Heart left ventricle (tissue), 16 donors: ENCODE data around the gene HSD3B7. TPM values are rescaled to one million over a fixed set of nuclear protein-coding genes. Genes with fewer than 3 reads are reported as not detected.

Source experiments
- ATAC-seq, 4 donors: fragments of 200-7000 bp; cut with Tn5 transposase; one replicate each; pipeline ENCODE4 v1.9.1; 2020 to 2022; ENCODE audit warnings: moderate library complexity in 4 of 4, mild to moderate bottlenecking in 3 of 4, moderate number of reproducible peaks in 1 of 4
- DNase-seq, 5 donors: peaks; one replicate each; pipeline ENCODE4 v3.0.0-alpha.2; 2020
- H3K27ac ChIP-seq, 12 donors: fragments of 200-600 bp; sonication (generic) in 4 of 12; one replicate each; pipeline versions ENCODE4 v1.5.0 to v1.8.0; 2016 to 2022; ENCODE audit warnings: mild to moderate bottlenecking in 2 of 12
- H3K27me3 ChIP-seq, 9 donors: fragments of 200-600 bp; sonication (generic) in 2 of 9; one replicate each; pipeline versions ENCODE4 v1.5.1 to v1.8.0; 2016 to 2022; ENCODE audit warnings: mild to moderate bottlenecking in 3 of 9
- H3K36me3 ChIP-seq, 9 donors: fragments of 200-600 bp; sonication (generic) in 2 of 9; one replicate each; pipeline versions ENCODE4 v1.5.0 to v1.8.0; 2018 to 2022; ENCODE audit warnings: mild to moderate bottlenecking in 2 of 9
- H3K4me1 ChIP-seq, 12 donors: fragments of 200-600 bp; sonication (generic) in 4 of 12; one replicate each; pipeline versions ENCODE4 v1.5.0 to v1.8.0; 2016 to 2022; ENCODE audit warnings: mild to moderate bottlenecking in 3 of 12
- H3K4me3 ChIP-seq, 12 donors: fragments of 200-600 bp; sonication (generic) in 4 of 12; one replicate each; pipeline versions ENCODE4 v1.5.0 to v1.8.0; 2017 to 2022; ENCODE audit warnings: mild to moderate bottlenecking in 9 of 12, moderate library complexity in 4 of 12
- H3K9me3 ChIP-seq, 12 donors: fragments of 200-600 bp; sonication (generic) in 4 of 12; one replicate each; pipeline versions ENCODE4 v1.5.0 to v1.8.0; 2016 to 2022; ENCODE audit warnings: mild to moderate bottlenecking in 1 of 12
- CTCF ChIP-seq, 12 donors: fragments of 200-600 bp; sonication (generic) in 4 of 12; IDR thresholded peaks; one replicate each; pipeline versions ENCODE4 v1.5.0 to v1.8.0; 2018 to 2022; ENCODE audit warnings: antibody characterized with exemption in 12 of 12, mild to moderate bottlenecking in 5 of 12
- POLR2A ChIP-seq, 2 donors: fragments of 450-650 bp; IDR thresholded peaks; one replicate each; pipeline ENCODE4 v1.6.1; 2017; ENCODE audit warnings: antibody characterized with exemption in 2 of 2, mild to moderate bottlenecking in 2 of 2, moderate library complexity in 2 of 2
- WGBS, 4 donors: extraction: QIAGEN DNeasy Blood & Tissue Kit in 2 of 4; methylation state at CpG; one replicate each; pipeline versions ENCODE4 v1.1.5 to v1.1.7; 2013 to 2018; 5-methylcytosine and 5-hydroxymethylcytosine counted together
- intact Hi-C, 10 donors: fragments of 100-400 bp; cut with DNase I; formaldehyde crosslinking; loops; one replicate each; pipeline versions ENCODE4 v1.11.1 to v1.14.2; 2022
- polyA plus RNA-seq, 2 donors: library from polyadenylated mRNA; stranded (reverse); fragments of 200-250 nt; gene quantifications; one replicate each; pipeline ENCODE4 v1.2.3, GENCODE V29; 2013
- total RNA-seq, 9 donors: library from RNA; depleted of rRNA in 2 of 9; stranded (reverse); fragments of >200 nt in 2 of 9; fragmentation: NEBNext Ultra II Directional in 3 of 9; extraction: Animal tissue kit (Norgen Biotek cat#: 25700) in 3 of 9; gene quantifications; one replicate each; pipeline versions ENCODE4 v1.1.0 to v1.2.4, GENCODE V29; 2016 to 2023
- donor health status: ischemic (EF 13 %, LVEDD 7.1; RV severe dilation, severe dysfunction).
- donor health status: healthy with polysubstance abuse.
- donor health status: DM: no; HTN: yes; CAD: no.
- donor health status: DM: no; HTN: no; CAD: no.
- donor health status: ischemic (EF 25% LVEDD 6.9; RV normal size, moderate dysfunction).
- donor health status: ischemic (EF 25% LVEDD 5.7; RV mildly dilated, moderate dysfunction).
- donor health status: healthy.
- donor health status: DM: yes; HTN: yes; CAD: no.
- donor health status: ischemic (EF 35%, LVEDD 5.7; RV mildly dilated, moderate dysfunction).
- donor health status: nonischemic (EF 11% LVEDD 7.7; RV severe dilation, severe dysfunction).
- donor health status: DM: yes; HTN: yes; CAD: no.
- donor health status: PGD.
- donor health status: ischemic (EF 29% LVEDD 5.4; RV normal size, mild dysfunction).
- donor health status: nonischemic (EF 23%, LVEDD 6.1; RV moderate dilation, normal function).

Gene HSD3B7
- total and polyA plus RNA-seq, 11 donors: 3.8 to 27.2 (median 7.1) TPM

GRCh38 chr16:30982548-30983288 is 2.3 kb upstream of the HSD3B7 start:
- TF ChIP-seq POLR2A (IDR thresholded peaks at IDR 0.05) (no peak), CTCF (IDR thresholded peaks at IDR 0.05) (no peak)
- H3K27me3 ChIP-seq: no peaks in the 10 kb centered on the region
- intact Hi-C loops: loop anchor here in 9 of 10 donors (5.0 to 10.0 kb wide), 9 partner anchors 92 to 892 kb away; partner anchors contain the start of genes VKORC1 (in 2 of the 9), ZNF843 (in 2 of the 9), ZNF267 (in 1 of the 9) and ZNF646 (in 1 of the 9)

GRCh38 chr16:30983289-30983889 is 1.6 kb upstream of the HSD3B7 start:
- intact Hi-C loops: loop anchor here in 9 of 10 donors (5.0 to 10.0 kb wide), 9 partner anchors 91 to 891 kb away; partner anchors contain the start of genes VKORC1 (in 2 of the 9), ZNF843 (in 2 of the 9), ZNF267 (in 1 of the 9) and ZNF646 (in 1 of the 9)
- Histone ChIP-seq H3K9me3 (no peaks in the 10 kb centered on the region), H3K4me1 (peaks cover 0 to 21% (median 11%) of the 10 kb centered on the region in 12 donors), H3K4me3 (no peak overlapping the region), H3K27me3 (no peaks in the 10 kb centered on the region), H3K27ac (peak overlapping the region in 1 of 12 donors; percentile 43), H3K36me3 (peaks cover 0 to 76% (median 49%) of the 10 kb centered on the region in 9 donors)
- ATAC-seq (no peak), DNase-seq (no peak)
- TF ChIP-seq POLR2A (IDR thresholded peaks at IDR 0.05) (no peak), CTCF (IDR thresholded peaks at IDR 0.05) (no peak)
- WGBS, 4 donors: 80 to 91% (median 85%) methylated on average over 14 to 25 of the region's 25 CpGs

More at GRCh38 chr16:30982548-30983288, 2.3 kb upstream of the HSD3B7 start:
- Histone ChIP-seq H3K4me1 (peaks cover 0 to 21% (median 11%) of the 10 kb centered on the region in 12 donors), H3K27ac (peak overlapping the region in 1 of 12 donors; percentile 43), H3K4me3 (no peak overlapping the region), H3K9me3 (no peaks in the 10 kb centered on the region), H3K36me3 (peaks cover 0 to 76% (median 48%) of the 10 kb centered on the region in 9 donors)
- 72 to 81% (median 78%) methylated on average over 16 to 17 of the region's 17 CpGs for WGBS, 4 donors
- ATAC-seq: peak in 3 of 4 donors; percentile 2 to 9 (median 7)
- peak in 1 of 5 donors; percentile 55 for DNase-seq

GRCh38 chr16:30983898-30984610 is 953 bp upstream of the HSD3B7 start:
- Histone ChIP-seq H3K9me3 (no peaks in the 10 kb centered on the region), H3K27me3 (no peaks in the 10 kb centered on the region), H3K36me3 (peaks cover 0 to 71% (median 46%) of the 10 kb centered on the region in 9 donors), H3K4me3 (no peak overlapping the region), H3K27ac (peak overlapping the region in 1 of 12 donors; percentile 82), H3K4me1 (peaks cover 0 to 21% (median 11%) of the 10 kb centered on the region in 12 donors)
- WGBS, 4 donors: 77 to 87% (median 85%) methylated on average over 14 of the region's 14 CpGs
- ATAC-seq (no peak), DNase-seq (no peak)
- intact Hi-C loops: loop anchor here in 9 of 10 donors (2.0 to 10.0 kb wide), 12 partner anchors 91 to 891 kb away; partner anchors contain the start of genes ZNF843 (in 5 of the 9), VKORC1 (in 2 of the 9), ZNF267 (in 1 of the 9) and ZNF646 (in 1 of the 9)
- TF ChIP-seq POLR2A (IDR thresholded peaks at IDR 0.05) (no peak), CTCF (IDR thresholded peaks at IDR 0.05) (no peak)
